Measurements from ENCODE around the gene GPX3.

Gene GPX3

DNA sequence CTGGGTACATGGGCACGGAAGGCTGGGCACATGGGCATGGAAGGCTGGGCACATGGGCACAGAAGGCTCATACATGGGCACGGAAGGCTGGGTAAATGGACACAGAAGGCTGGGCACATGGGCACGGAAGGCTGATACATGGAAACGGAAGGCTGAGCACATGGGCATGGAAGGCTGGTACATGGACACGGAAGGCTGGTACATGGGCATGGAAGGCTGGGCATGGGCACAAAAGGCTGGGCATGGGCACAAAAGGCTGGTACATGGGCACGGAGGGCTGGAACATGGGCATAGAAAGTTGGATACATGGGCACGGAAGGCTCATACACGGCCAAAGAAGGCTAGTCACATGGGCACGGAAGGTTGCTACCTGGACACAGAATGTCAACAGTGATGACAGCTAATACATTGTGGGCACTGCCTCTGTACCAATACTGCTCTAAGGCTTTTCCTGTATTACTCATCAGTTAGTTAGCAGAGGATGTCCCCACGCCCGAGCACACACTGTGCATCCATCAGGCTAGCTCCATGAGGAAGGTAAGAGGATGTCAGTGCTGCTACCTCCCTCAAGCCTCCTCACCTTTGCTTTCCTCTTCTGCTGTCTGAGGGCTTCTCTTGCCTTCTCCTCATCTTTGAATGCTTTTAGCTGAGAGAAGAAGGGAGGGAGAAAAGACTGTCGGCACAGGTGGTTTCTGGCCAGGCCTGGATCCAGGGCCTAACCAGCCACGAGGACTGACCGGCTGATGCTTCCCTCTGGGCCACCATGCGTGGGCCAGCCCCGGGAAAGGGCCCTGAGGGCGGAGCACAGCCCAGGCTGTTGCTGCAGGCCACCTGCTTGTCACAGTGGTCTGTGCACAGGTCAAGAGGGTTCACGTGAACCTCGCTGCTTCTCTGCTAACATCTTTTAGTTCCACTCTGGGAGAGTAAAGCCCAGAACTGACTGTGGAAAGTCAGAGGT, 14.3 kb downstream of the GPX3 start:
- no peak for DNase-seq (ENCODE audit: low read depth, low spot score)

- DNase-seq (ENCODE audit: low read depth, low spot score): no peak
These were observed 16.2 kb downstream of the GPX3 start for GRCh38 chr5:151036556-151036955.

DNA sequence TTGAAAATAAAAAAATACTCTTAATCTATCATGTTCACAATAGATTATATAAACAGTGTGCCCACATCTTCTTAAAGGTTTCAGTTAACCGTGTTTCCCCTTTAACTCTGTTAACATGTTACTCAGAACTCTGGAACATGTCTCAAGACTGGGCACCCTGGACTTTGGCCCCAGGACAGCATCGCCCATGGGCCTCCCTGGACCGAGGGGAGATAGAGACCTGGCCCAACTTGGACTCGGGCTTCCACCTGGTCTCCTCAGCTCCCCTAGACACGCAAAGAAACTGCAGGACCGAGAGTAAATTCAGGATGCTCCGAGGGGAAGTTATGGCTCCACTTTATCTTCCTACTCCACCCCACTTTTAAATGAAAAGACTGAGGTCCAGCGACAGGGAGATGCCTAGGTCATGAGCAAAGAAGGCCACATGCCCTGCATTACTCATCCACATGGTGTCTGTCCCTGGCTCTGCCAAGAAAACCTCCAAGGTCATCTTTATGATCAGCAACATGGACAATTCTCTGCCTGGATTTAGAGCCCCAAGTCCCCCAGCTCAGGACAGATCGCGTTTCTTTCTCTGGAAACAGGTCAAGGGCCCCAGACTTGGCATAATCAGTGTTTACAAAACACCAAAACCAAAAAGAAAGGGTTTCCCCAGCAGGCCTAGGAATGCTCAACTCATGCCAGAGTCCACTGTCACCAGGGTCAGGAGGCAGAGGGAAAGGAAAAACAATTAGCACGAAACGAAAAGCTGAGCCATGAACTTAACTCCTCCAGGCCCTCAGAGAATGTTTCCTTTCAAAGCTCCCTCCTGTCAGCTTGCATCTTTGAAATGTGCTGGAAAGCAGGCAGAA, 17.4 kb downstream of the GPX3 start:
- DNase-seq (ENCODE audit: low read depth, low spot score): no peak

GRCh38 chr5:151038412-151038745, 18.0 kb downstream of the GPX3 start:
- no peak for DNase-seq (ENCODE audit: low read depth, low spot score)

DNA sequence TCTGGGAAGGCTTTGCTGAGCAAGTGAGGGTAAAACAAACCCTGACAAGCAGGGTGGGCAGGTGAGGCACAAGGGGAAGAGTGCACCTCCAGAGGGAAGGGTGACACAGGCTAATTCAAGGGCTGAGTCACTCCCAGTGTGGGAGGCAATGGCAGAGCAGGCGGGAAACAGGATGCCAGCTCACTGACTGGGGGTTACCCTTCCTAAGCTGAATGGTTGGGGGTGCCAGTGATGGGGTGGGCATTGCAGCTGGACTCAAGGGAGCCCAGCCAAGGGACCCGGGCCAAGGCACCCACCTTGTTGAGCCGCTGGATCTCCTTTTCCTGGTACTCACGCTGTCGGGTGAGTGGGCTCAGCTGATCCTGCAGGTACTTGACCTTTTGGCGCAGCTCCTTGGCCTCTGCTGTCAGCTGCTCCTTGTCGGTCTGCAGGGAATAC, 18.4 kb downstream of the GPX3 start:
- DNase-seq (ENCODE audit: low read depth, low spot score): no peak

DNA sequence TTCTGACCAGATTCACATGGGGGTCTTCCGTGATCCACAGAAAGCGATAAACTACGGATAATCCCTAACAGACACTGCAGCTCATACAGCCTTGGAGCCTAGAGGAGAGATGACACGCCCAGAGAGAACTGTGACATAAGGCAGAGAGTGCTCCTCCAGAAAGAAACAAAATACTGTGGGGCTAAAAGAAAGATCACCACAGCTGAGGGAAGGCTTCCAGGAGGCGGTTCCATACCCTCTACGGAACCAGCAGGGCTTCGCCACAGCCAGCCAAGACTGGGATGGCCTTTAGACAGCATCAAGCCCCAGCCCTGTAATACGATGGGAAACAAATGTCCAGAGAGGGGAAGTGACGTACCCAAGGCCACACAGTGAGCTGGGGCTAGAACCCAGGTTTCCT, 19.3 kb downstream of the GPX3 start:
- no peak for DNase-seq (ENCODE audit: low read depth, low spot score)

DNA sequence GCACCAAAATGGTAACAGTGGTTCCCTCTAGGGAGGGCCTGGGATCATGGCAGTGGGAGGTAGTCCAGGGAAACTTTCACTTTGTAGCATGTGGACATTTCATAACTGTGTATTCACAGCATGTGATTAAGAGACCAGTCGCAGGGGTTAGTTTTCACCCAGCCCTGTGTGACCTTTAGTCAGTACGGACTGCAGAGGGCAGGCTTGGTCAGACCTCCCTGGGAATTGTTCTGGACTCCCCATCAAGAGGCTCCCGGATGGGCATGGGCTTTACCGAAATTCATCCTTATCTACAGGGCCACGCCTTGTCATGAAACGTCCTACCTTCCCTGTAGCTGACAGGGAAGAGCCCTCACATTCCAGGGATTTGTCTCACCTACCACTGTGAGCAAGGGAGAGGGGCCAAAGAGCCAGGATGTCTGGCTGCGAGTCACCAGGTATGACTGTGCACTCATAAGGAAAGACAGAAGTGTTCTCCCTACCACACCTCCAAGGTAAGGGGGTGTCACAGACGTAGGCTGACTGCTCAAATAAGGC, 19.9 kb downstream of the GPX3 start:
- no peak for DNase-seq (ENCODE audit: low read depth, low spot score)

- DNase-seq (ENCODE audit: low read depth, low spot score): no peak
These were observed 21.3 kb downstream of the GPX3 start for GRCh38 chr5:151041577-151042268.

GRCh38 chr5:151042453-151043093, 22.2 kb downstream of the GPX3 start:
- DNase-seq (ENCODE audit: low read depth, low spot score): no peak

DNA sequence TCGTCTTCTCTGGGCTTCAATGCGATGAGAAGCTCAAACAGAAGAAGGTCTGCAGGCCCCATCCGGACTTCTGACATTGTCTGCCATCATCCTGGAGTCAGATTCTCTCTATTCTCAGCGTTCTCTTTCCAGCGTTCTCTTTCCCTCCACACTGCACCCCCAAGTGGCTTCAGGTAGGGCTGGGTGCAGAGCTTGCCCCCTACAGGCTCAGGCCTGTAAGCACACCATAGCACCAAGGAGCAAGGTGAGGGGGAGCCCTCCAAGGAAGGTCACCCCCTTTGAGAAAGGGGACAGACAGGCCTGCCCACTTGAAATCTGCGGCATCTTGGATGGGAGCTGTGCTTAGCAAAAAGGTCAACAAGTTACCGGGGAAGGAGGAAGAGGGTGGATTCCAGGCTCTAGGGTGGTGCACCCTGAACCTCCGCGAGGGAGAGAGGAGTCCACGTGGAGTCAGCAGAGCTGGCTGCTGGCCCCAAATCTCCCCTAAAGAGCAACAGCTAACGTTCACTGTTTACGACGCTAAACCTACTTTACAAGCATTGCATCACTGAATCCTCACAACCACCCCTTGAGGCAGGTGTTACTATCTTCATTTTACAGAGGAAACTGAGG, 27.5 kb downstream of the GPX3 start:
- peak; percentile 23 for DNase-seq (ENCODE audit: low read depth, low spot score)

GRCh38 chr5:151048526-151048925, 28.1 kb downstream of the GPX3 start:
- no peak for DNase-seq (ENCODE audit: low read depth, low spot score)

GRCh38 chr5:151051066-151051930, 30.9 kb downstream of the GPX3 start:
- peak; percentile 54 for DNase-seq (ENCODE audit: low read depth, low spot score)

GRCh38 chr5:151051931-151052608, 31.7 kb downstream of the GPX3 start:
- DNase-seq (ENCODE audit: low read depth, low spot score): no peak

DNA sequence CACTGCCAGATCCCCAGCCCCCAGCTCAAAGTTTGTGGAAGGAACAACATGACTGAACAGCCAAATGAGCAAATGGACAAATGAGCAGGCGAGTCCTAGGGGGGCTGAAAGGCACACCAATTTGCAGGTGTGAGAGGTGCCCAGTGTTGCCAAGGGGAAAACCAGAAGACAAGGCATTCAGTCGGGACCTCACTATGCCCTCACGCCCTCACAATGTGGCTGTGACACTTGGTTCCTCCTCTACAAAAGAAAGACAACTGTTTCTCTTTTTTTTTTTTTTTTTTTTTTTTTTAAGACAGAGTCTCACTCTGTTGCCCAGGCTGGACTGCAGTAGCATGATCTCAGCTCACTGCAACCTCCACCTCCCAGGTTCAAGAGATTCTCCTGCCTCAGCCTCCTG, 32.4 kb downstream of the GPX3 start:
- no peak for DNase-seq (ENCODE audit: low read depth, low spot score)

DNA sequence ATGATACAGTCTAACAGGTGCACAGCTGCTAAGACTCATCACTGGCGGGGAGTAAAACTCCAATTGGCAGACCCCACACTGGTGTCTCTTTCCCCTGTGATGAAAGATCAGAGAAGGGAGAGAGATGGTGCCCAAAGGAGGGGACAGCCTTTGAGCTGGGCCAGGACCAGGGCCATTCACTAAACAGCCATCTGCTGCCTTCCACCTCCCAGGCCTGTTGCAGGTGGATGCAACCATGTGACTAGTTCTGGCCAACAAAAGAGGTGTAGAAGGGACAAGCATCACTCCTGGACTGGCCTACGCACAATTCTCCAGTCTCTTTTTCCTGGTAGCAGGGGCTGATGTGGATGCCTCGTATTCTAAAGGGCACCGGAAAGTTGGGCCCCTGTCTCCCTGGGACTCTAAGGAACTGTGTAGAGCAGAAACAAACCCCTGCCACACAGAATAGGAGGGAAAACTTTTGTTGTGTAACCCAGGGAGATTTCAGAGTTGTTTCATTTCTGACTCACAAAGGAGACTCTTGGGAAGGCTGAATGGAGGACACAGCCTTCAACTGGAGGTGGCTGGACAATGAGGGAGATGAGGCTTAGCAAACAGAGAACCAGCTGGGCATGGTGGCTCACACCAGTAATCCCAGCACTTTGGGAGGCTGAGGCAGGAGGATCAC, 33.5 kb downstream of the GPX3 start:
- no peak for DNase-seq (ENCODE audit: low read depth, low spot score)

GRCh38 chr5:151054709-151055108, 34.3 kb downstream of the GPX3 start:
- no peak for DNase-seq (ENCODE audit: low read depth, low spot score)

- no peak for DNase-seq (ENCODE audit: low read depth, low spot score)
These were observed 34.9 kb downstream of the GPX3 start for GRCh38 chr5:151055336-151055735.

DNA sequence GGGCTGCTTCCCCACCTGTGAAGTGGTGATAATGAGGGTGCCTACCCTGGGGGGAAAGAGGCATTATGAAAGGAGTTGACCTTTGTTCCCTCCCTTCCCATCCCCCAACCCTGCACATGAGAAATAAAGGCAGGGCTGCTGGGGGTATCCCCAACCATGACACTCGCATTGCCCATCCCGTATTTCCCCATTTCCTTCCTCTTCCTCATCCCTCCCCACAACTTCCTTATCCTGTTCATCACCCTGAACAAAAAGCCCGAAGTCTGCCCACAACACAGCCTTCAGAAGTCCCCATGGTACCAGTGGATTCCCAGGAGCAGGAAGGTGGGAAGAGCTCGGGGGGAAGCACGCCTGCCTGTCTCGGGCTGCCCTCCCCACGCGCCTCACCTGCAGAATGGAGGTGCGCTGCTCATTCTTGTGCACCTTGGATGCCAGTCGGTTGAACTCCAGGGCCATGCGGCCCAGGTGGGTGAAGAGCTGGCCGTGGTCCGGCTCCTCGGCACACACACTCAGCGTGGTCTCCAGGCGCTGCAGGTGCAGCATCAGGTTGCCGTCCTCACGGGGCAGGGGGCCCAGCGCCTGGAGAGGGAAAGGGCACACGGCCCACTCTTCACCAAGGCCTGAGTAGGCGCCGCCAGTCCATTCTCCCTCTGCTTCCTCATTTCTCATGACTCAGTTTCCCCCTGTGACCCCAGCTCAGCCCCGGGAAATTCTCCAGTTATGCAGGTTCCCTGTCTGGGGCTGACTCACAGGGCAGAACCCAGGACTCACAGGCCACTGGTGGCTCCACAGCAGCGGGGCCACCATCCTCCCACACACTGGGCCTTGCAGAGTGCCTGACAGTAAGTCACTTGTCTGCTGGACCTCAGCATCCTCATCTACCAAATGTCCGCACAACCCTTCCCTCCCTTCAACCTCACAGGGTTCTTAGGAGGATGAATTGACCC, 36.3 kb downstream of the GPX3 start:
- no peak for DNase-seq (ENCODE audit: low read depth, low spot score)
